NCI-H748 treated with DMSO at 0.1 percent for 48 hours (cell line): ENCODE measurements around the gene NDUFV1.

Source experiments
- DNase-seq: peaks from one replicate; lab custom pipeline; 2025; lab: John Stamatoyannopoulos, UW

The NDUFV1 gene

GRCh38 chr11:67640758-67641337, 34.1 kb downstream of the NDUFV1 start:
- DNase-seq: no peak

- DNase-seq: no peak
These were observed 34.8 kb downstream of the NDUFV1 start for GRCh38 chr11:67641338-67642172.

- no peak for DNase-seq
These were observed 35.7 kb downstream of the NDUFV1 start for GRCh38 chr11:67642173-67643120.

GRCh38 chr11:67644042-67644441, 37.3 kb downstream of the NDUFV1 start:
- no peak for DNase-seq

GRCh38 chr11:67644472-67645418, 38.0 kb downstream of the NDUFV1 start:
- DNase-seq: no peak

GRCh38 chr11:67645521-67646461, 39.1 kb downstream of the NDUFV1 start:
- no peak for DNase-seq

GRCh38 chr11:67646535-67647336, 40.0 kb downstream of the NDUFV1 start:
- no peak for DNase-seq

GRCh38 chr11:67647471-67647870, 40.7 kb downstream of the NDUFV1 start:
- no peak for DNase-seq

- no peak for DNase-seq
These were observed 41.5 kb downstream of the NDUFV1 start for GRCh38 chr11:67648140-67648795.

GRCh38 chr11:67648796-67649613, 42.3 kb downstream of the NDUFV1 start:
- DNase-seq: no peak

GRCh38 chr11:67649634-67650510, 43.1 kb downstream of the NDUFV1 start:
- DNase-seq: no peak

- DNase-seq: no peak
These were observed 45.4 kb downstream of the NDUFV1 start for GRCh38 chr11:67651976-67652781.

- no peak for DNase-seq
These were observed 46.5 kb downstream of the NDUFV1 start for GRCh38 chr11:67652965-67653845.

- DNase-seq: no peak
These were observed 47.5 kb downstream of the NDUFV1 start for GRCh38 chr11:67654225-67654624.
